ENCODE results near the gene RTP2. TPM values are rescaled to one million over a fixed set of nuclear protein-coding genes. Genes with fewer than 3 reads are reported as not detected.

Gene RTP2
- total and polyA plus RNA-seq, 10 of the 15 experiments (the other 5 are each of a cell fraction or from before 2014, with no cell fraction given) = not detected

DNA sequence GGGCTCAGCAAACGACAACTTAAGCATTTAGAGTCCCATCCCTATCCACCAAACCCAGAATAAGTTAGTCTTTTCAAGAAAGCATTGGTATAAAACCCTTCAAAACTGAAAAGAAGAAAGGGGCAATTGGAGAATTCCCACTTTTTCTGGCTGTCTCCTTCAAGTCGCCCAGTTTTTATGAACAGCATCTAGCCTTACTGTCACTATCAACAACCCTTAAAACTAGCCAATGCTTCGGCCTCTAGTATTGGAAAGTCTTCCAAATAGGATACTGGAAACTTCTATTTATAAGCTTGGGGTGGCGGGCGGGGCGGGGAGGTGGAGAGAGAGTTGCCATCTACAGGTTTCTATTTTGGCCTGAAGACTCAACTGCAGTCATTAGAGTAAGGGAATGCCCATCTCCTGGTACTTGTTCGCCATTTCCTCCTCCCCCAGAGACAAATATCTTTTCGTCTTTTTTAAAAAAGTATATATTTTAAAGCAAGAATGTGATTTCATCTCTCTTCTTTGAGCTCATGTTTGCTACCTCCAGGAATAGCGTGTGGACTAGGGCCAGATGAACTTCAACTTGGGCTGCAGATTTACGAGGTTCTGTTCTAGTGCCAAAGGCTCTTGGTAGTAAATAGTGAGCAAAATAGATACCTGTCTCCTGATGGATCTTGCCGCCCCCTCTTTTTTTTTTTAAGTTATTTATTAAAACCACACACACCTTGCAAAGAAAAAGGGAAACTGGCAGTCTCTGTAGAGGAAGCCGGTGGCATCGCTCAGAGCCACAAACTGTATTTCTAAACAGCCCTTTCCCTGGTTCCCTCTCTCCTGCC, 40.2 kb upstream of the RTP2 start:
- Histone ChIP-seq H3K4me1 (ENCODE audit: control insufficient read depth, insufficient read depth, low read length) (no peaks in the 10 kb centered on the region; the same call in 1 of the 2 replicates), H3K27me3 (replicated peaks in 1 of 2; ENCODE audit: control insufficient read depth in 2 of 2, insufficient read depth in 2 of 2, low read length in 1 of 2) (peaks cover 18 to 19% of the 10 kb centered on the region in 2 experiments), H3K4me3 (no peak overlapping the region), H3K4me2 (ENCODE audit: control insufficient read depth, insufficient read depth) (no peak overlapping the region), H3K79me2 (ENCODE audit: control insufficient read depth, insufficient read depth, low read length) (no peaks in the 10 kb centered on the region), H3K9ac (ENCODE audit: control insufficient read depth, insufficient read depth, low read length) (no peak overlapping the region), H3K27ac (ENCODE audit: control insufficient read depth, insufficient read depth) (no peak overlapping the region), H3K36me3 (ENCODE audit: control insufficient read depth in 2 of 2, insufficient read depth in 2 of 2, low read length in 1 of 2) (no peaks in the 10 kb centered on the region), H2AFZ (ENCODE audit: control insufficient read depth, low read depth, low read length) (no peak overlapping the region), H3K9me3 (replicated peaks; ENCODE audit: control insufficient read depth, insufficient read depth, low read length) (no peaks in the 10 kb centered on the region), H4K20me1 (ENCODE audit: control insufficient read depth, insufficient read depth) (no peaks in the 10 kb centered on the region)
- in situ Hi-C loops (cut with MboI) = loop anchor here (5.0 kb wide), 2 partner anchors 1010 to 1210 kb away; no protein-coding TSS in a partner anchor
- ATAC-seq = no peak
- RAD21 ChIA-PET (ENCODE audit: unreplicated experiment) = interaction anchor here (0.6 to 1.3 kb wide), 5 partner anchors 391 to 1212 kb away, joined by 3 to 6 read pairs (median 4); no protein-coding TSS in a partner anchor
- no peak for FAIRE-seq
- intact Hi-C loops (cut with micrococcal nuclease; ENCODE audit: unreplicated experiment) = loop anchor here (1.0 to 10.0 kb wide), 9 partner anchors 232 to 922 kb away; no protein-coding TSS in a partner anchor
- SMC1A ChIA-PET (ENCODE audit: uncharacterized antibody, unreplicated experiment) = interaction anchor here (0.6 to 1.9 kb wide), 8 partner anchors 10 to 1213 kb away, joined by 3 to 8 read pairs (median 4); no protein-coding TSS in a partner anchor
- CTCF ChIA-PET = interaction anchor here (0.6 to 2.3 kb wide), 13 partner anchors 18 to 1299 kb away, joined by 3 to 30 read pairs (median 3); no protein-coding TSS in a partner anchor
- POLR2A ChIA-PET = no interaction called here
- no peak for DNase-seq (ENCODE audit: low read depth, low spot score)
- WGBS (ENCODE audit: insufficient coverage, insufficient replicate concordance, low lambda C conversion rate, missing lambda C conversion rate) = 6% methylated on average over 13 of the region's 13 CpGs
- BruUV-seq (replicated peaks) = no TSS peak
- TF ChIP-seq ZSCAN29 (IDR thresholded peaks at IDR 0.05) = no peak
- TF ChIP-seq EZH2 (IDR thresholded peaks at IDR 0.05; ENCODE audit: borderline replicate concordance, control insufficient read depth, low read depth, low read length) = peak; percentile 50; the same call in 1 of the 2 replicates
- TF ChIP-seq NFIC (IDR thresholded peaks at IDR 0.05; ENCODE audit: low read depth, low read length) = no peak

Measured in GM12878 (cell line).